ENCODE data around the gene AP1G1. TPM values are rescaled to one million over a fixed set of nuclear protein-coding genes. Genes with fewer than 3 reads are reported as not detected.
A peak's percentile ranks its signal among the peaks of the same experiment; 100 is the strongest.

The AP1G1 gene
- total and polyA plus RNA-seq, 2 donors (not counting 1 experiment from before 2014, with no cell fraction given): 55.5 to 102 TPM

GRCh38 chr16:71726476-71727315 lies 81.9 kb downstream of the AP1G1 start:
- DNase-seq (ENCODE audit: low read depth in 2 of 2): no peak
- Histone ChIP-seq H3K9me3 (ENCODE audit: control insufficient read depth, insufficient read depth, low read depth, low read length) (no peaks in the 10 kb centered on the region), H3K9ac (ENCODE audit: insufficient read depth, low read length) (no peak overlapping the region), H3K4me3 (replicated peaks in 1 of 4; ENCODE audit: control extremely low read depth in 1 of 4, insufficient read depth in 1 of 4, low read depth in 3 of 4, low read length in 4 of 4) (no peak overlapping the region), H3K27ac (ENCODE audit: insufficient read depth, low read length) (no peak overlapping the region), H2AFZ (ENCODE audit: low read length) (no peak overlapping the region), H3K4me2 (ENCODE audit: extremely low read depth, insufficient read depth, low read length) (no peak overlapping the region), H3K4me1 (ENCODE audit: control insufficient read depth, extremely low read depth, insufficient read depth, low read length) (no peaks in the 10 kb centered on the region), H3K36me3 (ENCODE audit: control insufficient read depth, insufficient read depth, low read length) (peaks cover under 1% of the 10 kb centered on the region), H3K27me3 (ENCODE audit: control insufficient read depth, insufficient read depth, low read length) (no peaks in the 10 kb centered on the region), H4K20me1 (ENCODE audit: control insufficient read depth, extremely low read depth, insufficient read depth, low read length) (no peaks in the 10 kb centered on the region), H3K79me2 (ENCODE audit: control insufficient read depth, insufficient read depth, low read length) (peaks cover 7% of the 10 kb centered on the region)
- no peak for TF ChIP-seq EZH2 (IDR thresholded peaks at IDR 0.05; ENCODE audit: low read length, missing control alignments)
- TF ChIP-seq, protein P1, sequence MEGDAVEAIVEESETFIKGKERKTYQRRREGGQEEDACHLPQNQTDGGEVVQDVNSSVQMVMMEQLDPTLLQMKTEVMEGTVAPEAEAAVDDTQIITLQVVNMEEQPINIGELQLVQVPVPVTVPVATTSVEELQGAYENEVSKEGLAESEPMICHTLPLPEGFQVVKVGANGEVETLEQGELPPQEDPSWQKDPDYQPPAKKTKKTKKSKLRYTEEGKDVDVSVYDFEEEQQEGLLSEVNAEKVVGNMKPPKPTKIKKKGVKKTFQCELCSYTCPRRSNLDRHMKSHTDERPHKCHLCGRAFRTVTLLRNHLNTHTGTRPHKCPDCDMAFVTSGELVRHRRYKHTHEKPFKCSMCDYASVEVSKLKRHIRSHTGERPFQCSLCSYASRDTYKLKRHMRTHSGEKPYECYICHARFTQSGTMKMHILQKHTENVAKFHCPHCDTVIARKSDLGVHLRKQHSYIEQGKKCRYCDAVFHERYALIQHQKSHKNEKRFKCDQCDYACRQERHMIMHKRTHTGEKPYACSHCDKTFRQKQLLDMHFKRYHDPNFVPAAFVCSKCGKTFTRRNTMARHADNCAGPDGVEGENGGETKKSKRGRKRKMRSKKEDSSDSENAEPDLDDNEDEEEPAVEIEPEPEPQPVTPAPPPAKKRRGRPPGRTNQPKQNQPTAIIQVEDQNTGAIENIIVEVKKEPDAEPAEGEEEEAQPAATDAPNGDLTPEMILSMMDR (conservative IDR thresholded peaks at IDR 0.05 in 1 of 2, IDR thresholded peaks at IDR 0.05 in 1 of 2; ENCODE audit: low read depth in 1 of 2, low read length in 2 of 2): no peak

DNA sequence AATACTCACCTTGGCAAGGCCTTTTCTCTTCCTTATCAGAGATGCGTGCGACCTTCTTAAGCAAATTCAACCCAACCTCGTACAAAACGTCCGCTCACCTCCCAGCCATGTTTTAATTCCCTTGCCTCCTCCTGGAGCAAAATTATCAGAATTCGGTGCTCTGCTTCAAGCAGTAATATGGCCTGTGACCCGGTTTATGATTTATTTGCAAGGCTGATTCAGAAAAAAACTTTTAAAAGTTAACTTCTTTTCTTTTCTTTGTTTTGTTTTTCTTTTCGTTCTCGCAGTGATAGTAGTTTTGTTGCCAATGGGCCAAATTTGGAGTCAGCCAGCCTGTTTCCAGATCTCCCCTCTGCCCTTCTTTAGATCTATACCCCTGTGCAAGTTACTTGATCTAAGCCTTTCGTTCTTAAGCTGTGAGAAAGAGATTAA lies 84.3 kb downstream of the AP1G1 start, which contains the start of gene PHLPP2:
PHLPP2 (minus strand) TSS at position 382 of the 432 bp plus-strand sequence. CDS start 9,906 bp downstream, outside the sequence.
- Histone ChIP-seq H3K27ac (ENCODE audit: insufficient read depth, low read length) (peak within 1 kb of the TSS; percentile 58), H3K4me3 (replicated peaks in 1 of 4; ENCODE audit: control extremely low read depth in 1 of 4, insufficient read depth in 1 of 4, low read depth in 3 of 4, low read length in 4 of 4) (peak within 1 kb of the TSS; percentile 38 to 89 (median 60)), H3K27me3 (ENCODE audit: control insufficient read depth, insufficient read depth, low read length) (no peaks in the 10 kb centered on the region), H3K9me3 (ENCODE audit: control insufficient read depth, insufficient read depth, low read depth, low read length) (no peaks in the 10 kb centered on the region), H3K36me3 (ENCODE audit: control insufficient read depth, insufficient read depth, low read length) (no peaks in the 10 kb centered on the region), H3K79me2 (ENCODE audit: control insufficient read depth, insufficient read depth, low read length) (peaks cover 20% of the 10 kb centered on the region), H3K4me1 (ENCODE audit: control insufficient read depth, extremely low read depth, insufficient read depth, low read length) (no peaks in the 10 kb centered on the region), H3K9ac (ENCODE audit: insufficient read depth, low read length) (peak within 1 kb of the TSS; percentile 79), H2AFZ (ENCODE audit: low read length) (peak within 1 kb of the TSS; percentile 31), H3K4me2 (ENCODE audit: extremely low read depth, insufficient read depth, low read length) (peak within 1 kb of the TSS; percentile 65), H4K20me1 (ENCODE audit: control insufficient read depth, extremely low read depth, insufficient read depth, low read length) (no peaks in the 10 kb centered on the region)
- no peak for DNase-seq (ENCODE audit: low read depth in 2 of 2)
- no peak for TF ChIP-seq EZH2 (IDR thresholded peaks at IDR 0.05; ENCODE audit: low read length, missing control alignments)
- TF ChIP-seq, protein P1 (conservative IDR thresholded peaks at IDR 0.05 in 1 of 2, IDR thresholded peaks at IDR 0.05 in 1 of 2; ENCODE audit: low read depth in 1 of 2, low read length in 2 of 2): no peak

GRCh38 chr16:71723537-71724319 lies 84.9 kb downstream of the AP1G1 start:
- H3K9ac ChIP-seq (ENCODE audit: insufficient read depth, low read length): peak overlapping the region; percentile 79
- peak overlapping the region; percentile 38 to 89 (median 60) for H3K4me3 ChIP-seq (replicated peaks in 1 of 4; ENCODE audit: control extremely low read depth in 1 of 4, insufficient read depth in 1 of 4, low read depth in 3 of 4, low read length in 4 of 4)
- H3K36me3 ChIP-seq (ENCODE audit: control insufficient read depth, insufficient read depth, low read length): no peaks in the 10 kb centered on the region
- no peak for TF ChIP-seq EZH2 (IDR thresholded peaks at IDR 0.05; ENCODE audit: low read length, missing control alignments)
- TF ChIP-seq, protein P1 (conservative IDR thresholded peaks at IDR 0.05 in 1 of 2, IDR thresholded peaks at IDR 0.05 in 1 of 2; ENCODE audit: low read depth in 1 of 2, low read length in 2 of 2): no peak
- peak overlapping the region; percentile 31 for H2AFZ ChIP-seq (ENCODE audit: low read length)
- peak overlapping the region; percentile 65 for H3K4me2 ChIP-seq (ENCODE audit: extremely low read depth, insufficient read depth, low read length)
- H3K79me2 ChIP-seq (ENCODE audit: control insufficient read depth, insufficient read depth, low read length): peaks cover 25% of the 10 kb centered on the region
- H3K9me3 ChIP-seq (ENCODE audit: control insufficient read depth, insufficient read depth, low read depth, low read length): no peaks in the 10 kb centered on the region
- H3K27ac ChIP-seq (ENCODE audit: insufficient read depth, low read length): peak overlapping the region; percentile 58
- no peaks in the 10 kb centered on the region for H4K20me1 ChIP-seq (ENCODE audit: control insufficient read depth, extremely low read depth, insufficient read depth, low read length)
- no peaks in the 10 kb centered on the region for H3K27me3 ChIP-seq (ENCODE audit: control insufficient read depth, insufficient read depth, low read length)
- peak; percentile 52 to 54 for DNase-seq (ENCODE audit: low read depth in 2 of 2)
- H3K4me1 ChIP-seq (ENCODE audit: control insufficient read depth, extremely low read depth, insufficient read depth, low read length): no peaks in the 10 kb centered on the region
